ENCODE data around the gene EFCAB12.
"Not testable (repeated sequence)": the region's sequence is repeated elsewhere in the genome, so short reads cannot be mapped to it uniquely, and the experiment has no call there.

Gene EFCAB12

GRCh38 chr3:129364811-129365210, 63.6 kb downstream of the EFCAB12 start:
- not testable (repeated sequence) for DNase-seq

- not testable (repeated sequence) for DNase-seq
Observed at GRCh38 chr3:129363356-129363755, 65.1 kb downstream of the EFCAB12 start.

- DNase-seq, result no peak
Observed at GRCh38 chr3:129360705-129361460, 67.6 kb downstream of the EFCAB12 start.

- no peak for DNase-seq
Observed at GRCh38 chr3:129360171-129360611, 68.2 kb downstream of the EFCAB12 start.

GRCh38 chr3:129358772-129359371, 69.6 kb downstream of the EFCAB12 start:
- no peak for DNase-seq

GRCh38 chr3:129358177-129358771, 70.2 kb downstream of the EFCAB12 start:
- DNase-seq, result no peak

GRCh38 chr3:129357616-129358015, 70.8 kb downstream of the EFCAB12 start:
- DNase-seq, result no peak

GRCh38 chr3:129356756-129357425, 71.5 kb downstream of the EFCAB12 start:
- no peak for DNase-seq

GRCh38 chr3:129353589-129353941, 74.9 kb downstream of the EFCAB12 start:
- DNase-seq, result no peak

GRCh38 chr3:129352650-129353588, 75.5 kb downstream of the EFCAB12 start:
- no peak for DNase-seq

GRCh38 chr3:129352045-129352444, 76.4 kb downstream of the EFCAB12 start:
- DNase-seq, result no peak
